ENCODE results near the gene UNKL. TPM values are rescaled to one million over a fixed set of nuclear protein-coding genes. Genes with fewer than 3 reads are reported as not detected.

UNKL gene
- total and polyA plus RNA-seq, 2 donors (not counting 1 experiment from before 2014, with no cell fraction given) = 53.9 to 178 TPM

DNA sequence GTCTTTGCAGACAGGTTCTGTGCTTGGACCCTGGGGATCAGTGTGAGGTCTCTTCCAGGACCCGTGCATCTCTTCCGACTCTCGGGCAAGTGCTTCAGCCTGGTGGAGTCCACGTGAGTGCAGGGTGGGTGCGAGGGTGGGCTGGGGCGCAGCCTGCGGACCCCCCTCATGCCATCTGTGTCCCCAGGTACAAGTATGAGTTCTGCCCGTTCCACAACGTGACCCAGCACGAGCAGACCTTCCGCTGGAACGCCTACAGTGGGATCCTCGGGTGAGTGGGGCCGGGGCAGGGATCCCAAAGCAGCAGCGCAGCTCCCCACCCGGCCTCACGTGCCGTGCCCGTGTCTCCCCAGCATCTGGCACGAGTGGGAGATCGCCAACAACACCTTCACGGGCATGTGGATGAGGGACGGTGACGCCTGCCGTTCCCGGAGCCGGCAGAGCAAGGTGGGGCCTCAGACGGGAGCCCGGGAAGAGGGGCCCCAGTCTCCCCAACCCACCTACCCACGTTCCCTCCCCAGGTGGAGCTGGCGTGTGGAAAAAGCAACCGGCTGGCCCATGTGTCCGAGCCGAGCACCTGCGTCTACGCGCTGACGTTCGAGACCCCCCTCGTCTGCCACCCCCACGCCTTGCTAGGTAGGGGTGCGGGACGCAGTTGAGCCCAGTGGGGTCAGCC is 52.7 kb downstream of the UNKL start:
- Histone ChIP-seq H3K36me3 (replicated peaks in 1 of 2; ENCODE audit: control extremely low read depth in 1 of 2, control insufficient read depth in 1 of 2, extremely low read depth in 1 of 2, insufficient read depth in 2 of 2, low read length in 1 of 2) (peaks cover 0 to 58% of the 10 kb centered on the region in 2 experiments), H2AFZ (ENCODE audit: insufficient read depth, low read depth, low read length, poor library complexity, severe bottlenecking) (no peak overlapping the region), H3K4me3 (ENCODE audit: control extremely low read depth in 1 of 5, extremely low read depth in 1 of 5, insufficient read depth in 1 of 5, low read depth in 2 of 5, low read length in 4 of 5) (no peak overlapping the region), H4K20me1 (ENCODE audit: control insufficient read depth, insufficient read depth, low read length, poor library complexity, severe bottlenecking) (peaks cover 76% of the 10 kb centered on the region), H3K9me3 (ENCODE audit: control extremely low read depth in 1 of 3, control insufficient read depth in 2 of 3, insufficient read depth in 1 of 3, low read length in 2 of 3) (peaks cover 0 to 2% (median 0%) of the 10 kb centered on the region in 3 donors), H3K9ac (ENCODE audit: low read length) (no peak overlapping the region), H3K27me3 (replicated peaks in 1 of 4; ENCODE audit: control extremely low read depth in 1 of 4, control insufficient read depth in 3 of 4, insufficient read depth in 4 of 4, low read length in 3 of 4) (no peaks in the 10 kb centered on the region), H3K27ac (ENCODE audit: low read length in 2 of 2) (no peak overlapping the region), H3K4me2 (replicated peaks; ENCODE audit: low read depth, low read length, poor library complexity, severe bottlenecking) (no peak overlapping the region), H3K79me2 (ENCODE audit: control insufficient read depth, insufficient read depth, low read length) (peaks cover 44% of the 10 kb centered on the region), H3K4me1 (ENCODE audit: control insufficient read depth in 2 of 2, insufficient read depth in 2 of 2, low read length in 2 of 2) (no peaks in the 10 kb centered on the region)
- no peaks in the 10 kb centered on the region for H3K27me3 Mint-ChIP-seq
- 98% methylated on average over 43 of the region's 43 CpGs for WGBS (ENCODE audit: insufficient coverage)
- no peak for ATAC-seq (ENCODE audit: low read depth)
- H3K4me1 Mint-ChIP-seq = peaks cover 5% of the 10 kb centered on the region
- H3K9me3 Mint-ChIP-seq (ENCODE audit: insufficient read depth) = no peaks in the 10 kb centered on the region
- H3K27ac Mint-ChIP-seq = no peak overlapping the region
- ChIA-PET CTCF (interaction anchor here (1.6 to 4.0 kb wide), 2 partner anchors 32 to 61 kb away, joined by 3 to 15 read pairs; no protein-coding TSS in a partner anchor), POLR2A (interaction anchor here (0.6 kb wide), 1 partner anchor 595 kb away, joined by 4 read pairs; no protein-coding TSS in a partner anchor)
- H3K4me3 Mint-ChIP-seq = no peak overlapping the region
- intact Hi-C loops (cut with micrococcal nuclease) = no loop called here
- TF ChIP-seq CTCF (IDR thresholded peaks at IDR 0.05) (no peak), EZH2 (IDR thresholded peaks at IDR 0.05; ENCODE audit: borderline replicate concordance, insufficient read depth, low read depth, low read length, poor library complexity, severe bottlenecking) (no peak)
- no peak for DNase-seq

DNA sequence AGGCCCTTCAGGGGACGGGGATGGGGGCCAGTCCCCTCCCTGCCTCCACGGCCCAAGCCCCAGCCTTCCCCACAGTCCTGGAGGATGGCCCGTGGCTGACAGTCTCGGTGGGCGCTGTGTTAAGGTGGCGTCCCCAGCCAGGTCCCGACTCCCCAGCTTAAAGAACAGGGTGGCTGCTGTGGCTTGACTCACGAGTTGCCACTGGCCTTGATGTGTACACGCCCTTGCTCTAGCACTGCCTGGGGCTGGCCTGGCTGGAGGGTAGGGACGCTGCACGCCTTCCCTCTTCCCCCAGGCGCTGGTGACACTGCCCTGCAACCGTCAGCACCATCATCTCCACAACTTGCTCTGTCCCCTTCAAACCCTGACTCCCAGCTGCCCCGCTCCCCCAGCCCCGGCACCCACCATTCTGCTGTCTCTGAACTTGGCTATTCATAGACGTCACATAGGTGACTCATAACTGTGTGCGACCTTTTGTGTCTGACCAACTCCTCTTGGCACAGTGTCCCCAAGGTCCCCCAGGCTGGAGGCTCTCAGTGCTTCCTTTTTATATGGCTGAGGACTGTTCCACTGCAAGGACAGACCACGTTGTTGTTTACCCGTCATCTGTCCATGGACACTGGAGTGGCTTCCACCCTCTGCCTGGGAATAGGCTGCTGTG is 56.5 kb downstream of the UNKL start:
- no peak overlapping the region for H3K4me2 ChIP-seq (replicated peaks; ENCODE audit: low read depth, low read length, poor library complexity, severe bottlenecking)
- no peak for TF ChIP-seq EZH2 (IDR thresholded peaks at IDR 0.05; ENCODE audit: borderline replicate concordance, insufficient read depth, low read depth, low read length, poor library complexity, severe bottlenecking)
- ATAC-seq (ENCODE audit: low read depth) (no peak), DNase-seq (no peak)
- no peak overlapping the region for H2AFZ ChIP-seq (ENCODE audit: insufficient read depth, low read depth, low read length, poor library complexity, severe bottlenecking)
- peak overlapping the region; percentile 37 for H3K27ac Mint-ChIP-seq
- H3K36me3 ChIP-seq (replicated peaks in 1 of 2; ENCODE audit: control extremely low read depth in 1 of 2, control insufficient read depth in 1 of 2, extremely low read depth in 1 of 2, insufficient read depth in 2 of 2, low read length in 1 of 2) = peaks cover 0 to 24% of the 10 kb centered on the region in 2 experiments
- no peak overlapping the region for H3K4me3 Mint-ChIP-seq
- no peak overlapping the region for H3K9ac ChIP-seq (ENCODE audit: low read length)
- H4K20me1 ChIP-seq (ENCODE audit: control insufficient read depth, insufficient read depth, low read length, poor library complexity, severe bottlenecking) = peaks cover 93% of the 10 kb centered on the region
- peaks cover 82% of the 10 kb centered on the region for H3K79me2 ChIP-seq (ENCODE audit: control insufficient read depth, insufficient read depth, low read length)
- H3K27me3 ChIP-seq (replicated peaks in 1 of 4; ENCODE audit: control extremely low read depth in 1 of 4, control insufficient read depth in 3 of 4, insufficient read depth in 4 of 4, low read length in 3 of 4) = no peaks in the 10 kb centered on the region
- H3K4me1 Mint-ChIP-seq = peaks cover 19% of the 10 kb centered on the region
- no peak overlapping the region for H3K4me3 ChIP-seq (ENCODE audit: control extremely low read depth in 1 of 5, extremely low read depth in 1 of 5, insufficient read depth in 1 of 5, low read depth in 2 of 5, low read length in 4 of 5)
- no peaks in the 10 kb centered on the region for H3K9me3 Mint-ChIP-seq (ENCODE audit: insufficient read depth)
- no peaks in the 10 kb centered on the region for H3K4me1 ChIP-seq (ENCODE audit: control insufficient read depth in 2 of 2, insufficient read depth in 2 of 2, low read length in 2 of 2)
- H3K27ac ChIP-seq (ENCODE audit: low read length in 2 of 2) = no peak overlapping the region
- 93% methylated on average over 19 of the region's 19 CpGs for WGBS (ENCODE audit: insufficient coverage)
- intact Hi-C loops (cut with micrococcal nuclease) = loop anchor here (10.0 kb wide), 1 partner anchor 47 kb away; no protein-coding TSS in a partner anchor
- CTCF ChIA-PET = no interaction called here
- H3K27me3 Mint-ChIP-seq = no peaks in the 10 kb centered on the region
- H3K9me3 ChIP-seq (ENCODE audit: control extremely low read depth in 1 of 3, control insufficient read depth in 2 of 3, insufficient read depth in 1 of 3, low read length in 2 of 3) = peaks cover 0 to 2% (median 0%) of the 10 kb centered on the region in 3 donors
- POLR2A ChIA-PET = no interaction called here

Data from B cell (primary cell).